Activated CD8-positive, alpha-beta memory T cell treated with anti-CD3 and anti-CD28 coated beads, Interleukin-2, amount 50 U/mL, for 24 hours (primary cell): ENCODE data around the gene PLA2G10.
"Not testable (repeated sequence)": the region's sequence is repeated elsewhere in the genome, so short reads cannot be mapped to it uniquely, and the experiment has no call there.

Experiments
- DNase-seq: peaks from one replicate; pipeline ENCODE4 v3.0.0-alpha.2; 2020; ENCODE audit errors: extremely low read depth

The PLA2G10 gene

DNA sequence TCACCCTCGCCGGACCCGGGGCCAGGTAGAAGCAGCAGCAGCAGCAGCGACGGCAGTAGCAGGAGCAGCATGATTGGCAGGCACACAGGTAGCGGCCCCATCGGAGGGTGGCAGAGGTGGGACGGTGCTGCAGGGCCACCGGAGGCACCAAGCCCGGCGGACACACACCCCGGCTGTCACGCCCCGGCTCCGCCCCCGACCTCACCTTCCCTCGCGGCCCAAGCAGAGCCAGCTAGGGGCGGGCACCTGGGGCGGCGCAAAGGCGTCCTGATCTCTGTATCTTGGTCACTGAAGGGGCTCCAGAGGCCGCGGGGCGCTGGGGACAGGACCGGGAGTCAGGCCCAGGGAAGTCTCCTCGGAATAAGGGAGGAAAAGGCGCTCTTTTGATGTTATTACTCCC, at the start of gene PLA2G10:
TSS of gene PLA2G10 (minus strand) at position 180 of the 400 bp plus-strand sequence. CDS start at position 101, 79 bp downstream.
- not testable (repeated sequence) for DNase-seq

DNA sequence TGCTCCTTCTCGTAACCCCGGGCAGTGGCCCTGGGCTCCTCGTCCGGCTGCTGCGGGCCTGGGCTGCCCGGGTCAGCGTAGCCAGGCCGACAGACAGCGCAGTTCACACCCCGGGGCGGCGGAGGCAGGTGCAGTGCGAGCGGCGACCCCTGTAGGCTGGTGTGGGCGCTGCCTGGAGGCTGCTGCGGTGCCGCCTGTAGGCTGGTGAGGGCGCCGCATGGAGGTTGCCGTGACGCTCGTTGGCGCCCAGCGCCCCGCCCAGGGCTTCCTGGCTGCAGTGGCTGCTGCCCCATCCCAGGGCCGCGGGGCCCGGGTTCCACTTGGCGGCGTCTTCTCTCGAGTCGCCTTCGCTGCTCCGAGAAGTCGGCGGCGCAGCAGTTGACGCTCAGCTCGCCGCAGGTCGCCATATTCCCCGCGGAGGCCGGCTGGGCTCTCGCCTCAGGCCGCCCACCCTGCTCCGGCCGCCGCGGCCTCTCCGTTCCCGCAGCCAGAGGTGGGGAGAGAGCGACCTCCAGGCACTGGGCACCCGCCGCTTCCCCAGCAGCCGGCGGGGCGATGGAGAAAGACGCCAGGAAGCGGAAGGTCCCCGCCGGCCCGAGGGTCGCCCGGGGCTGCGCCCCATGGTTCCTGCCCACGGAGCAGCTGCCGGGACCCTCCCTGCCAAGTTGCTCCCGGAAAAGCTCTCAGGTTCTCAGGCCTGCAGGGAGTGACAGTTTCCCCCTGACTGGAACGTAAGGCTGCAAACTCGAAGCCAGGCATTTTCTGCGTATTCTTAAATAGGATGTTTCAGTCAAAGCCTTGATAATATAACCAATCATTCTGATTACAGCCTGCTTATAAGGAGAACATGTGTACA, 48.4 kb upstream of the PLA2G10 start, which contains the start of gene NPIPA2:
TSS of gene NPIPA2 (plus strand) at position 261 of the 856 bp plus-strand sequence. CDS start 5,533 bp downstream, outside the sequence.
- DNase-seq = not testable (repeated sequence)

GRCh38 chr16:14741794-14742193, 47.7 kb upstream of the PLA2G10 start:
- DNase-seq = not testable (repeated sequence)

DNA sequence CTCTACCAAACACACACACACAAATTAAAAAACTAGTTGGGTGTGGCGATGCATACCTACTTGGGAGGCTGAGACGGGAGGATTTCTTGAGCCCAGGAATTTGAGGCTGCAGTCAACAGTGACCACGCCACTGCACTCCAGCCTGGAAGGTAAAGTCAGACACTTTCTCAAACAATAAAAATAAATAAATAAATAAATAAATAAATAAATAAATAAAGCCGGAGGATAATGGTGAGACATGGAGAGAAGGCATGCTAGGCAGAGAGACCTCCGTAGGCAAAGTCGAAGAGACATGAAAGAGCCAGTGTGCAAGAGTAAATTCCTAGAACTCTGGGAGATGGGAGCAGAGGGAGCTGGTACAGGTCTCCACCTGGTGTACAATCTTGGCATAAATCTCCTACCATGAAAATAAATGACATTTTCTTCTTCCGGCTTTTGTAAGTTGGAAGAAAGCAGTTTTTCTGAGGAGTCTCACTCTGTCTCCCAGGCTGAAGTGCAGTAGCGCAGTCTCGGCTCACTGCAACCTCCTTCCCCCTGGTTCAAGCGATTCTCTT, 46.8 kb upstream of the PLA2G10 start:
- DNase-seq = not testable (repeated sequence)

- DNase-seq = not testable (repeated sequence)
These were observed 39.1 kb upstream of the PLA2G10 start for GRCh38 chr16:14733233-14733632.

DNA sequence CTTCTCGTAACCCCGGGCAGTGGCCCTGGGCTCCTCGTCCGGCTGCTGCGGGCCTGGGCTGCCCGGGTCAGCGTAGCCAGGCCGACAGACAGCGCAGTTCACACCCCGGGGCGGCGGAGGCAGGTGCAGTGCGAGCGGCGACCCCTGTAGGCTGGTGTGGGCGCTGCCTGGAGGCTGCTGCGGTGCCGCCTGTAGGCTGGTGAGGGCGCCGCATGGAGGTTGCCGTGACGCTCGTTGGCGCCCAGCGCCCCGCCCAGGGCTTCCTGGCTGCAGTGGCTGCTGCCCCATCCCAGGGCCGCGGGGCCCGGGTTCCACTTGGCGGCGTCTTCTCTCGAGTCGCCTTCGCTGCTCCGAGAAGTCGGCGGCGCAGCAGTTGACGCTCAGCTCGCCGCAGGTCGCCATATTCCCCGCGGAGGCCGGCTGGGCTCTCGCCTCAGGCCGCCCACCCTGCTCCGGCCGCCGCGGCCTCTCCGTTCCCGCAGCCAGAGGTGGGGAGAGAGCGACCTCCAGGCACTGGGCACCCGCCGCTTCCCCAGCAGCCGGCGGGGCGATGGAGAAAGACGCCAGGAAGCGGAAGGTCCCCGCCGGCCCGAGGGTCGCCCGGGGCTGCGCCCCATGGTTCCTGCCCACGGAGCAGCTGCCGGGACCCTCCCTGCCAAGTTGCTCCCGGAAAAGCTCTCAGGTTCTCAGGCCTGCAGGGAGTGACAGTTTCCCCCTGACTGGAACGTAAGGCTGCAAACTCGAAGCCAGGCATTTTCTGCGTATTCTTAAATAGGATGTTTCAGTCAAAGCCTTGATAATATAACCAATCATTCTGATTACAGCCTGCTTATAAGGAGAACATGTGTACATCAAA, 9.3 kb upstream of the PLA2G10 start, which contains the start of gene NPIPA3:
TSS of gene NPIPA3 (plus strand) at position 256 of the 856 bp plus-strand sequence. CDS start 5,533 bp downstream, outside the sequence.
- not testable (repeated sequence) for DNase-seq

GRCh38 chr16:14702672-14703071, 8.6 kb upstream of the PLA2G10 start:
- DNase-seq = not testable (repeated sequence)

- DNase-seq = not testable (repeated sequence)
These were observed 7.8 kb upstream of the PLA2G10 start for GRCh38 chr16:14701859-14702258.

DNA sequence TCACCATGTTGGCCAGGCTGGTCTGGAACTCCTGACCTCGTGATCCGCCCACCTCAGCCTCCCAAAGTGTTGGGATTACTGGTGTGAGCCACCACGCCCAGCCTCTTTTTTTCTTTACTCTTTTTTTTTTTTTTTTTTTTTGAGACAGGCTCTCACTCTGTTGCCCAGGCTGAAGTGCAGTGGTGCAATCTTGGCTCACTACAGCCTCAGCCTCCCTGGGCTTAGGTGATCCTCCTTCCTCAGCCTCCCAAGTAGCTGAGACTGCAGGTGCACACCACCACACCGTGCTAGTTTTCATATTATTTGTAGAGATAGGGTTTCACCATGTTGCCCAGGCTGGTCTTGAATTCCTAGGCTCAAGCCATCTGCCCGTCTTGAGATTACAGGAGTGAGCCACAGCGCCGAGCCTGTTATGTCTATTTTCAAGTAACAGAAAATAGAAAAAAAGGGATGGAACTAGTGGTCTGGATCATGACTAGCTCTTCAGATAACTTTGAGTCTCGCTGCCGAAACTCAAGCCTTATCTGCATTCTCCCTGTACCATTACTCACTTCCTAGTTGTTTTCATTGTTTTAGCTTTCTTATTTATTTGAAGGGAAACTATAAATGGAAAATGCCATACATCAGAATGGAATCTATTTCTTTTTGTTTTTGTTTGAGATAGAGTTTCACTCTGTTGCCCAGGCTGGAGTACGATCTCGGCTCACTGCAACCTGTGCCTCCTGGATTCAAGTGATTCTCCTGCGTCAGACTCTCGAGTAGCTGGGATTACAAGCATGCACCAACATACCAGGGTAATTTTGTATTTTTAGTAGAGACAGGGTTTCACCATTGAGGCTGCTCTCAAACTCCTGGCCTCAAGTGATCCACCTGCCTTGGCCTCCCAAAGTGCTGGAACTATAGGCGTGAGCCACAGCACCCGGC, 8.0 kb downstream of the PLA2G10 start:
- not testable (repeated sequence) for DNase-seq

DNA sequence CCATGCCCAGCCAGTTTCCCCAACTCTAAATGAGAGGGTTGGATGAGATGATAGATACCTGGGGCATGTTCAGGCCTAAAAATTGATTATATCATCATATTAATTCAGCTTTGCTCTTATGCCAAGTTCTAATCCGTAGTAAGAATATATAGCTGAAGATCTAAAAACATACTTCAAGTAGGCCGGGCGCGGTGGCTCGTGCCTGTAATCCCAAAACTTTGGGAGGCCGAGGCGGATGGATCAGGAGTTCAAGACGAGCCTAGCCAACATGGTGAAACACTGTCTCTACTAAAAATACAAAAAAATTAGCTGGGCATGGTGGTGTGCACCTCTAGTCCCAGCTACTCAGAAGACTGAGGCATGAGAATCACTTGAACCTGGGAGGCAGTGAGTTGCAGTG, 12.0 kb downstream of the PLA2G10 start:
- no peak for DNase-seq

GRCh38 chr16:14681115-14681514, 13.0 kb downstream of the PLA2G10 start:
- DNase-seq = no peak

GRCh38 chr16:14680396-14680795, 13.7 kb downstream of the PLA2G10 start:
- DNase-seq = not testable (repeated sequence)

DNA sequence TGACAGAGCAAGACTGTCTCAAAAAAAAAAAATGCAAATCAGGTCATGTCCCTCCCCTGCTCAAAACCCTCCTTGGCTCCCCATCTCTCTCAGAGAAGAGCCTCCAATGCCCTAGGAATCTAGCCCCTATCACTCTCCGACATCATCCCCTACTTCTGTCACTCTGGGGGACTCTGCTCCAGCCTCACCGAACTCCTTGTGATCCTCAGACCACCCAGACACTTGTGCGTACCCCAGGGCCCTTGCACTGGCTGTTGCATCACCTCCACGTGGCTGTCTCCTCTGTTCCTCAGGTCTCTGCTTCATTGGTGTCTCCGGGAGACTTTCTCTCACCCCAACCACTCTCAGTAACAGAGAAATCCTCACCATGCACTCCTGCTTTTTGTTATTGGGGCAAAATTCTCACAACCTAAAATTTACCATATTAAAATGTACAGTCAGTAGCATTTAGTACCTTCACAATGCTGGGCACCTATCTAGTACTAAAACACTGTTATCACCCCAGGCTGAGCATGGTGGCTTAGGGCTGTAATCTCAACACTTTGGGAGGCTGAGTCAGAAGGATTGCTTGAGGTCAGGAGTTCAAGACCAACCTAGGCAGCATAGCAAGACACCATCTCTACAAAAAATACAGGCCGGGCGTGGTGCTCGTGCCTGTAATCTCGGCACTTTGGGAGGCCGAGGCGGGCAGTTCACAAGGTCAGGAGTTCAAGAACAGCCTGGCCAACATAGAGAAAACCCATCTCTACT, 15.2 kb downstream of the PLA2G10 start:
- no peak for DNase-seq

- DNase-seq = no peak
These were observed 16.5 kb downstream of the PLA2G10 start for GRCh38 chr16:14677627-14678026.

GRCh38 chr16:14676633-14677032, 17.5 kb downstream of the PLA2G10 start:
- no peak for DNase-seq

- no peak for DNase-seq
These were observed 21.6 kb downstream of the PLA2G10 start for GRCh38 chr16:14672403-14672971.

- no peak for DNase-seq
These were observed 24.3 kb downstream of the PLA2G10 start for GRCh38 chr16:14669776-14670175.

DNA sequence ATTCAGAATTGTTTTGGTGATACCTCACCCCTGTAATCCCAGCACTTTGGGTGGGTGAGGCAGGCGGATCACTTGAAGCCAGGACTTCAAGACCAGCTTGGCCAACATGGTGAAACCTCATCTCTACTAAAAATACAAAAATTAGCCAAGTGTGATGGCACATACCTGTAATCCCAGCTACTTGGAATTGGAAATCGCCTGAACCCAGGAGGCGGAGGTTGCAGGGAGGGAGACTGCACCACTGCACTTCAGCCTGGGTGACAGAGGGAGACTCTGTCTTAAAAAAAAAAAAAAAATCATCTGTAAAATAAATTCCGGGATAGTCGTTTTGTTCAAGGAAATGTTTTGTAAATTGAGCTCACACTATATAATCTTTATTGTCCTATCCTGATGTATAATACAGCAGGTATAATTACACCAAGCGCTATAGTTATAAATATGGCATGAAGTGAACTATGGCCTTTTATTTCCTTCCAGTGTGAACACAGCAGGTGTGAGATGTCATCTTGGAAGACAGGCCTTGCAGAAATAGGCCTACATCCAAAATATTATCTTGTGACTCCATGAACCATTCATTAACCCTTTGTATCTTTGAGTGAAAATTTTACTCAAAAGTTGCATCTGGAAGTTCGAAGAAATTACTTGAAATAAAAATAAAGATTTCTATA, 25.4 kb downstream of the PLA2G10 start:
- DNase-seq = no peak
